Effector memory CD4-positive, alpha-beta T cell (primary cell): ENCODE results near the gene BTLA.
"Not testable (repeated sequence)": the region's sequence is repeated elsewhere in the genome, so short reads cannot be mapped to it uniquely, and the experiment has no call there.

ENCODE experiments used
- DNase-seq, 3 donors: peaks; one replicate each; pipeline ENCODE4 v3.0.0-alpha.2; 2020
- H3K27ac ChIP-seq: 2 replicates; pipeline ENCODE4 v1.7.0; 2013; ENCODE audit warnings: mild to moderate bottlenecking, low read length, moderate library complexity; ENCODE audit not compliant: insufficient read depth, poor library complexity, severe bottlenecking
- H3K27me3 ChIP-seq: replicated peaks from 2 replicates; pipeline ENCODE4 v1.7.0; 2013; ENCODE audit warnings: mild to moderate bottlenecking, low read length; ENCODE audit not compliant: insufficient read depth, control insufficient read depth, poor library complexity, severe bottlenecking
- H3K36me3 ChIP-seq: 2 replicates; pipeline ENCODE4 v1.7.0; 2013; ENCODE audit warnings: mild to moderate bottlenecking, low read length, moderate library complexity; ENCODE audit not compliant: control insufficient read depth, insufficient read depth
- H3K4me1 ChIP-seq: 2 replicates; pipeline ENCODE4 v1.7.0; 2013; ENCODE audit warnings: low read length, mild to moderate bottlenecking; ENCODE audit not compliant: control insufficient read depth, insufficient read depth, poor library complexity, severe bottlenecking
- H3K4me3 ChIP-seq: 2 replicates; pipeline ENCODE4 v1.7.0; 2013; ENCODE audit warnings: low read length, low read depth, mild to moderate bottlenecking; ENCODE audit not compliant: insufficient read depth, poor library complexity, severe bottlenecking
- H3K9me3 ChIP-seq: 2 replicates; pipeline ENCODE4 v1.7.0; 2013; ENCODE audit warnings: mild to moderate bottlenecking, low read length, moderate library complexity; ENCODE audit not compliant: control insufficient read depth

Gene BTLA

DNA sequence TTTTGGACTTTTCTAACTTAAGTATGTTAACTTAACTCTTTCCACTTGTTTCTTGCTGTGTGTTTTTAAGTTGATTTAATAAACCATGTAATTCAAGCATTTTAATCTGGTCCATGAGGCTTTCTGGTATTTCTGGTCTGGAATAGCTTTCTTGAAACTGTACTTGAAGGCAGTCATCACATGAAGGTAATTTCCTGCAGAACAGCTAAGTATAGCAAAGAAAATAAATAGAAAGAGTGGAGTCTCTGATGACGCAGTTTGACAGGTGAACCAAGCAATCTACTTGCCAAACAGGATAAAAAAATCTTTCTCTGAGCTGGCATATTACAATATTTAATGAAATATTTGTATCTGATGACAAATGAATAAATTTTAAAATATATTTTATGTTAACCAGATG, 74.9 kb downstream of the BTLA start:
- DNase-seq: no peak

DNA sequence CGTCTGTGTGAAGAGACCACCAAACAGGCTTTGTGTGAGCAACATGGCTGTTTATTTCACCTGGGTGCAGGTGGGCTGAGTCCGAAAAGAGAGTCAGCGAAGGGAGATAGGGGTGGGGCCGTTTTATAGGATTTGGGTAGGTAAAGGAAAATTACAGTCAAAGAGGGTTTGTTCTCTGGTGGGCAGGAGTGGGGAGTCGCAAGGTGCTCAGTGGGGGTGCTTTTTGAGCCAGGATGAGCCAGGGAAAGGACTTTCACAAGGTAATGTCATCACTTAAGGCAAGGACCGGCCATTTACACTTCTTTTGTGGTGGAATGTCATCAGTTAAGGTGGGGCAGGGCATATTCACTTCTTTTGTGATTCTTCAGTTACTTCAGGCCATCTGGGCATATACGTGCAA, 76.4 kb downstream of the BTLA start:
- H3K9me3 ChIP-seq, H3K27ac ChIP-seq, H3K36me3 ChIP-seq, H3K4me3 ChIP-seq, H3K4me1 ChIP-seq, DNase-seq, H3K27me3 ChIP-seq: not testable (repeated sequence)

More for the DNA sequence above, 74.9 kb downstream of the BTLA start:
- no peaks in the 10 kb centered on the region for H3K36me3 ChIP-seq
- H3K4me1 ChIP-seq: no peaks in the 10 kb centered on the region
- H3K27ac ChIP-seq: no peak overlapping the region
- H3K4me3 ChIP-seq: no peak overlapping the region
- H3K27me3 ChIP-seq: no peaks in the 10 kb centered on the region
- no peaks in the 10 kb centered on the region for H3K9me3 ChIP-seq

DNA sequence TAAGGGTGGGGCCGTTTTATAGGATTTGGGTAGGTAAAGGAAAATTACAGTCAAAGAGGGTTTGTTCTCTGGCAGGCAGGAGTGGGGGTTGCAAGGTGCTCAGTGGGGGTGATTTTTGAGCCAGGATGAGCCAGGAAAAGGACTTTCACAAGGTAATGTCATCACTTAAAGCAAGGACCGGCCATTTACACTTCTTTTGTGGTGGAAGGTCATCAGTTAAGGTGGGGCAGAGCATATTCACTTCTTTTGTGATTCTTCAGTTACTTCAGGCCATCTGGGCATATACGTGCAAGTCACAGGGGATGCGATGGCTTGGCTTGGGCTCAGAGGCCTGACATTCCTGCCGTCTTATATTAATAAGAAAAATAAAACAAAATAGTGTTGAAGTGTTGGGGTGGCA, 80.7 kb downstream of the BTLA start:
- not testable (repeated sequence) for H3K27me3 ChIP-seq, DNase-seq, H3K36me3 ChIP-seq, H3K27ac ChIP-seq, H3K4me1 ChIP-seq, H3K4me3 ChIP-seq, H3K9me3 ChIP-seq

DNA sequence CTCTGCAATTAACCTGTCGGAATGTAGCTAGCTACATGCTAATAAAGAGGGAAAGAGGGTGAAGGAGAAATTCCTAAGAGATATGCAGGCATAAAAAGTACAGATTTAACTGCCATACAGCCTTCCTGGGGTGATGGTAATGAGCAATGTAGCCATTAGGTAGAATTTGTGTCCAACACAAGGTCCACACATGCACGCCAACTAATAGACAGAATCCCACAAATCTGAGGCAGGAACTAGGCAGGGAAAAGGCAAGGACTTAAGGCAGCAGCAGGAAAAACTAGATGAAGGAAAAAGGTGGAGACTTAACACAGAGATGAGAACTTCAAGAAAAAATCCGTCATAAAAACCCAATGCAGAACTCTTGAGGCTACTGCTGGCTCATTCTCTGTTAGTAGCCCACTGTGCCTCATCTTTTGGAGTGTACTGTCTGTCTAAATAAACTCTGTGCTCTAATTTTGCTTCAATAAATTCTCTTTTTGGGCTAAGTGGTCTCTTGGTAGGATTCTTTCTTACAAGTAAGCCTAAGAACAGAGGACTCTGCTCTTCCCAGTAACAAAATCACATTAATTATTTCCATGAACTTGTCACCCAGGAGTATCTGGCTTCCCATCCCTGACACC, 81.5 kb downstream of the BTLA start:
- H3K4me1 ChIP-seq: no peaks in the 10 kb centered on the region
- H3K36me3 ChIP-seq: no peaks in the 10 kb centered on the region
- no peaks in the 10 kb centered on the region for H3K27me3 ChIP-seq
- no peak overlapping the region for H3K4me3 ChIP-seq
- H3K27ac ChIP-seq: no peak overlapping the region
- no peaks in the 10 kb centered on the region for H3K9me3 ChIP-seq
- DNase-seq: no peak

DNA sequence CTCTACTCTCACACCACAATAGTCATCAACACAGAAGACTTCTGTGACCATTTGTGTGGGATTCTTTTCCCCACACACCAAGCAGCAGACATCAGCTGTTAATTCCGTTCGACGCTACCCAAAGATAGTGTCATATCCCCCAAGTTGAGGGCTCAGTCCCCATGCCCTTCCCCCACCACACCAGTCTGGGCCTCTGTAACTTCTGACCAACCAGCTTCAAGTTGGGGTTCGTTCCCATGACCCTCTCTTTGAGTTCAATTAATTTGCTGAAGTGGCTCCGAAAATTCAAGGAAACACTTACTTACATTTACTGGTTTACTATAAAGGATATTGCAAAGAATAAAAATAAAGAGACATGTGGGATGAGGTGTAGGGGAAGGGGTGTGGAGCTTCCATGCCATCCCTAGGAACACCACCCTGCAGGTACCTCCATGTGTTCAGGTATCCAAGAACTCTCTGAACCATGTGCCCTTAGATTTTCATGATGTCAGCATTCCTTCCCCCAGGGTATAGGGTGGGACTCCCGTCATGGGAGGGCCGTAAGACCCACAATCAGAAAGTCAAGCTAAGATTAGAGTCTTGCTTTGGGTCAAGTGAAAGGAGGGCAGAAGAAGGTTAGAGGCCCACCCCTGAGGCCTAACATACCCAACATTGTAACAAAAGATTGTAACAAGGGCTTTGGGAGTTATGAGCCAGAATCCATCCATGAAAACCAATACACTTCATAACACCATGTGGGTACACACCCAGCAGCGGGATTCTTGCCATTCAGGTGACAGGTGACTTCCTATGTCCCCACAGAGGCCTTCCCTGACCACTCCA, 82.7 kb downstream of the BTLA start:
- H3K9me3 ChIP-seq: no peaks in the 10 kb centered on the region
- H3K4me3 ChIP-seq: no peak overlapping the region
- H3K36me3 ChIP-seq: no peaks in the 10 kb centered on the region
- no peak for DNase-seq
- no peak overlapping the region for H3K27ac ChIP-seq
- H3K27me3 ChIP-seq: no peaks in the 10 kb centered on the region
- no peaks in the 10 kb centered on the region for H3K4me1 ChIP-seq

DNA sequence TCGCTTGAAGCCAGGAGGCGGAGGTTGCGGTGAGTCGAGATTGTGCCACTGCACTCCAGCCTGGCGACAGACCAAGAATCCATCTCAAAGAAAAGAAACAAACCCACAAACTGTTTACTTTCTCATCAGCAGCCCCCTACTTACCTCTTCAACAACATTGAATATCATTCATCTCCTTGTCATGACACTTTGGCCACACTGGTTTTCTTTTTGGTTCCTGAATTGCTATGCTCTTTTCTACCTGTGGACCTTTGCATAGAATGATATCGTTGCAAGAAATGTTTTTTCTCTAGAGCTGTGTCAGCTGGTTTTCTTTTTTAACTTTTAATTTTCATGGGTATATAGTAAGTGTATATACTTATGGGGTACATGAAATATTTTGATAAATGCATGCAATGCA, 83.9 kb downstream of the BTLA start:
- Histone ChIP-seq H3K36me3 (no peaks in the 10 kb centered on the region), H3K4me1 (no peaks in the 10 kb centered on the region), H3K27ac (no peak overlapping the region), H3K9me3 (no peaks in the 10 kb centered on the region), H3K27me3 (no peaks in the 10 kb centered on the region), H3K4me3 (no peak overlapping the region)
- no peak for DNase-seq
